H1 (cell line): ENCODE results near the gene RAB3A. TPM values are rescaled to one million over a fixed set of nuclear protein-coding genes. Genes with fewer than 3 reads are reported as not detected.
A peak's percentile ranks its signal among the peaks of the same experiment; 100 is the strongest.

Experiments used
- CTCF ChIA-PET: fragments of 300-600 bp; sonication (Branson Sonifier 250); formaldehyde crosslinking; loops from one replicate; lab custom pipeline; 2021; ENCODE audit not compliant: partially characterized antibody; lab: Charles Lee
- POLR2A ChIA-PET: fragments of 300-600 bp; sonication (Branson Sonifier 250); formaldehyde crosslinking; loops from one replicate; lab custom pipeline; 2021; ENCODE audit warnings: inconsistent platforms; ENCODE audit not compliant: partially characterized antibody; lab: Charles Lee
- DNase-seq, 2 experiments: peaks; one replicate each; pipeline versions ENCODE4 v3.0.0 to v3.0.0-alpha.2; 2010 to 2022; ENCODE audit warnings: low spot score in 2 of 2, low read depth in 1 of 2, mixed read lengths in 1 of 2
- FAIRE-seq: peaks from 2 replicates; lab custom pipeline; 2011; peaks lifted over from hg19 to GRCh38; lab: Jason Lieb, UNC
- H2AFZ ChIP-seq: 2 replicates; pipeline ENCODE4 v1.8.1; 2012; ENCODE audit warnings: low read length, inconsistent platforms
- H2AK5ac ChIP-seq: 2 replicates; pipeline ENCODE4 v1.6.1; 2013; ENCODE audit warnings: low read depth, low read length
- H2BK120ac ChIP-seq: replicated peaks from 2 replicates; pipeline ENCODE3; 2013; ENCODE audit warnings: low read depth, low read length, inconsistent platforms
- H2BK12ac ChIP-seq: 2 replicates; pipeline ENCODE4 v1.6.1; 2013; ENCODE audit warnings: low read depth, low read length
- H2BK15ac ChIP-seq: 2 replicates; pipeline ENCODE4 v1.6.1; 2013; ENCODE audit warnings: low read length
- H2BK20ac ChIP-seq: 2 replicates; pipeline ENCODE4 v1.6.1; 2013; ENCODE audit warnings: low read length
- H2BK5ac ChIP-seq: 2 replicates; pipeline ENCODE4 v1.6.1; 2013; ENCODE audit warnings: low read depth, low read length
- H3K14ac ChIP-seq: 2 replicates; pipeline ENCODE4 v1.6.1; 2013; ENCODE audit warnings: inconsistent platforms; ENCODE audit not compliant: insufficient read length
- H3K18ac ChIP-seq: 2 replicates; pipeline ENCODE4 v1.6.1; 2013; ENCODE audit warnings: low read length; ENCODE audit errors: extremely low read depth
- H3K23ac ChIP-seq: 2 replicates; pipeline ENCODE4 v1.6.1; 2013; ENCODE audit warnings: inconsistent platforms; ENCODE audit not compliant: insufficient read length
- H3K23me2 ChIP-seq: 2 replicates; pipeline ENCODE4 v1.6.1; 2013; ENCODE audit warnings: low read depth, low read length
- H3K27ac ChIP-seq: 2 replicates; pipeline ENCODE4 v1.6.1; 2011; ENCODE audit warnings: low read depth, low read length, inconsistent platforms
- H3K27me3 ChIP-seq, 4 experiments: replicated peaks in 1 of 4; 1 replicate in 1 of 4; 2 replicates in 3 of 4; pipeline versions ENCODE4 v1.6.1 to v1.8.1; 2011 to 2013; ENCODE audit warnings: low read length in 3 of 4, mild to moderate bottlenecking in 3 of 4, inconsistent platforms in 2 of 4, mixed read lengths in 2 of 4, moderate library complexity in 1 of 4; ENCODE audit not compliant: control insufficient read depth in 3 of 4, insufficient read depth in 3 of 4; ENCODE audit errors: extremely low read depth in 1 of 4
- H3K36me3 ChIP-seq, 4 experiments: 2 replicates each; pipeline versions ENCODE4 v1.6.1 to v1.8.1; 2011 to 2013; ENCODE audit warnings: mild to moderate bottlenecking in 4 of 4, low read length in 3 of 4, moderate library complexity in 2 of 4, control low read depth in 1 of 4, inconsistent platforms in 1 of 4; ENCODE audit not compliant: insufficient read depth in 4 of 4, control insufficient read depth in 2 of 4
- H3K4ac ChIP-seq: replicated peaks from 2 replicates; pipeline ENCODE3; 2013; ENCODE audit warnings: low read length, low read depth, mixed read lengths, inconsistent platforms; ENCODE audit not compliant: insufficient read length
- H3K4me1 ChIP-seq, 4 experiments: replicated peaks in 1 of 4; 1 replicate in 1 of 4; 2 replicates in 3 of 4; pipeline versions ENCODE4 v1.6.1 to v1.8.1; 2011 to 2013; ENCODE audit warnings: low read length in 3 of 4, inconsistent platforms in 2 of 4, mixed read lengths in 1 of 4; ENCODE audit not compliant: insufficient read depth in 4 of 4, control insufficient read depth in 3 of 4
- H3K4me2 ChIP-seq, 2 experiments: 2 replicates each; pipeline versions ENCODE4 v1.6.1 to v1.8.1; 2011 to 2013; ENCODE audit warnings: low read depth in 2 of 2, low read length in 2 of 2, control low read depth in 1 of 2, inconsistent platforms in 1 of 2, mild to moderate bottlenecking in 1 of 2; ENCODE audit not compliant: insufficient read depth in 1 of 2
- H3K4me3 ChIP-seq, 4 experiments: fragments of 200-600, 300-600 bp in 1 of 4; sonication (generic), shearing (Covaris generic), sonication (Bioruptor Twin) in 1 of 4; 2 replicates each; pipeline versions ENCODE4 v1.5.1 to v1.8.1; 2011 to 2016; ENCODE audit warnings: low read length in 4 of 4, low read depth in 3 of 4, control low read depth in 2 of 4, inconsistent platforms in 2 of 4, mild to moderate bottlenecking in 2 of 4, mixed read lengths in 1 of 4, moderate library complexity in 1 of 4; ENCODE audit not compliant: insufficient read depth in 2 of 4; ENCODE audit errors: extremely low read depth in 1 of 4
- H3K56ac ChIP-seq: replicated peaks from 2 replicates; pipeline ENCODE3; 2013; ENCODE audit warnings: low read depth, mild to moderate bottlenecking, mixed read lengths, low read length, inconsistent platforms; ENCODE audit not compliant: insufficient read length
- H3K79me1 ChIP-seq: 2 replicates; pipeline ENCODE4 v1.6.1; 2013; ENCODE audit warnings: low read depth, low read length, control low read depth
- H3K79me2 ChIP-seq, 2 experiments: 2 replicates each; pipeline versions ENCODE4 v1.6.1 to v1.8.1; 2012 to 2013; ENCODE audit warnings: low read length in 2 of 2, mild to moderate bottlenecking in 2 of 2, inconsistent platforms in 1 of 2; ENCODE audit not compliant: insufficient read depth in 2 of 2, control insufficient read depth in 1 of 2
- H3K9ac ChIP-seq, 4 experiments: replicated peaks in 1 of 4; 1 replicate in 1 of 4; 2 replicates in 3 of 4; pipeline versions ENCODE4 v1.6.1 to v1.8.1; 2011 to 2013; ENCODE audit warnings: low read depth in 3 of 4, low read length in 3 of 4, control low read depth in 2 of 4, mild to moderate bottlenecking in 2 of 4, moderate library complexity in 2 of 4, inconsistent platforms in 1 of 4; ENCODE audit errors: extremely low read depth in 1 of 4
- H3K9me3 ChIP-seq, 2 experiments: 2 replicates each; pipeline versions ENCODE4 v1.6.1 to v1.8.1; 2012 to 2013; ENCODE audit warnings: mild to moderate bottlenecking in 2 of 2, moderate library complexity in 2 of 2, control low read depth in 1 of 2, inconsistent platforms in 1 of 2, low read depth in 1 of 2, low read length in 1 of 2, mixed read lengths in 1 of 2; ENCODE audit not compliant: insufficient read depth in 2 of 2
- H4K20me1 ChIP-seq, 2 experiments: replicated peaks in 1 of 2; 2 replicates each; pipeline versions ENCODE3 to v1.8.1; 2011 to 2013; ENCODE audit warnings: inconsistent platforms in 2 of 2, low read length in 2 of 2, mild to moderate bottlenecking in 1 of 2; ENCODE audit not compliant: insufficient read depth in 2 of 2, control insufficient read depth in 1 of 2
- H4K5ac ChIP-seq: 2 replicates; pipeline ENCODE4 v1.6.1; 2013; ENCODE audit warnings: low read length, low read depth, mixed read lengths, inconsistent platforms; ENCODE audit not compliant: insufficient read length
- H4K8ac ChIP-seq: 2 replicates; pipeline ENCODE4 v1.8.0; 2013; ENCODE audit warnings: mild to moderate bottlenecking, moderate library complexity, low read length, inconsistent platforms; ENCODE audit not compliant: insufficient read depth; ENCODE audit errors: extremely low read depth
- H4K91ac ChIP-seq: replicated peaks from 2 replicates; pipeline ENCODE3; 2013; ENCODE audit warnings: low read length, mixed read lengths, inconsistent platforms; ENCODE audit not compliant: insufficient read length
- KDM1A ChIP-seq: fragments of 200-600, 300-600 bp; sonication (generic); IDR thresholded peaks from 2 replicates; pipeline ENCODE4 v1.7.1; 2016; ENCODE audit warnings: mild to moderate bottlenecking, low read length, borderline replicate concordance
- SIX5 ChIP-seq: IDR thresholded peaks from 2 replicates; pipeline ENCODE4 v1.6.1; 2011; ENCODE audit warnings: mild to moderate bottlenecking, low read depth, low read length
- WGBS, 2 experiments: shearing (Covaris generic) in 1 of 2; methylation state at CpG; one replicate each; pipeline versions ENCODE4 v1.1.6 to v1.1.7; 2013 to 2015; ENCODE audit warnings: low lambda C conversion rate in 2 of 2, mixed read lengths in 2 of 2, inconsistent platforms in 1 of 2, low coverage in 1 of 2, missing lambda C conversion rate in 1 of 2; ENCODE audit not compliant: insufficient replicate concordance in 2 of 2, insufficient coverage in 1 of 2, insufficient read length in 1 of 2; ENCODE audit errors: extremely low coverage in 1 of 2, missing lambda C conversion rate in 1 of 2; 5-methylcytosine and 5-hydroxymethylcytosine counted together
- polyA plus RNA-seq, 7 experiments: library from polyadenylated mRNA; depleted of rRNA in 3 of 7; stranded (reverse) in 5 of 7; unstranded in 2 of 7; fragments of >200 nt in 5 of 7; fragments of 200-250 nt in 2 of 7; gene quantifications; 1 replicate in 5 of 7; 2 replicates in 1 of 7; 4 replicates in 1 of 7; pipeline versions ENCODE4 v1.2.1 to v1.2.3, GENCODE V29; 2011 to 2013; ENCODE audit warnings: missing spikeins in 2 of 7, mixed read lengths in 2 of 7
- total RNA-seq: library from RNA; stranded (reverse); fragmentation: NEBNext Ultra II Directional; extraction: Animal tissue kit (Norgen Biotek cat#: 25700); gene quantifications from 2 replicates; pipeline ENCODE4 v1.2.1, GENCODE V29; 2021

RAB3A gene
- total and polyA plus RNA-seq, 2 of the 8 experiments (the other 6 are each of a cell fraction or from before 2014, with no cell fraction given): 13.6 to 14.2 TPM

- Histone ChIP-seq H2BK120ac (no peak overlapping the region), H3K4me1 (peaks cover 0 to 10% (median 7%) of the 10 kb centered on the region in 4 experiments; a peak in 6 of 7 replicates), H3K36me3 (peaks cover 2 to 26% (median 18%) of the 10 kb centered on the region in 4 experiments; a peak in 6 of 8 replicates), H3K14ac (no peak overlapping the region), H4K5ac (peak overlapping the region; percentile 64), H4K8ac (peak overlapping the region; percentile 84), H3K9me3 (no peaks in the 10 kb centered on the region), H4K91ac (no peak overlapping the region), H3K23me2 (peaks cover 3% of the 10 kb centered on the region), H2AFZ (no peak overlapping the region), H2BK12ac (peak overlapping the region; percentile 75; the same call in 1 of the 2 replicates), H3K27me3 (no peaks in the 10 kb centered on the region), H3K79me2 (no peaks in the 10 kb centered on the region), H3K4me2 (peak overlapping the region; percentile 7 to 63; a peak in 3 of 4 replicates), H3K18ac (peak overlapping the region; percentile 60; the same call in 1 of the 2 replicates), H2BK15ac (no peak overlapping the region), H2AK5ac (0 out of 2 replicates have a peak overlapping the region, but pooled peaks have one; percentile 61), H3K27ac (no peak overlapping the region), H2BK20ac (no peak overlapping the region), H2BK5ac (no peak overlapping the region), H3K79me1 (0 out of 2 replicates have a peak, but pooled peaks cover 2% of the 10 kb centered on the region), H3K56ac (no peak overlapping the region), H4K20me1 (peaks cover 2 to 19% of the 10 kb centered on the region in 2 experiments), H3K23ac (no peak overlapping the region), H3K4ac (peak overlapping the region; percentile 14), H3K4me3 (peak overlapping the region in 1 of 4 experiments; percentile 45; a peak in 2 of 8 replicates), H3K9ac (peak overlapping the region in 2 of 4 experiments; percentile 14 to 40; a peak in 4 of 7 replicates)
- TF ChIP-seq SIX5 (no peak), KDM1A (0 out of 2 replicates have a peak, but pooled peaks have one; percentile 21)
- ChIA-PET CTCF (interaction anchor here (0.6 to 2.4 kb wide), 19 partner anchors 8 to 962 kb away, joined by 3 to 24 read pairs (median 3); no protein-coding TSS in a partner anchor), POLR2A (interaction anchor here (0.5 to 2.2 kb wide), 12 partner anchors 8 to 295 kb away, joined by 3 to 11 read pairs (median 3); partner anchors contain the start of gene IFI30)
- 87% methylated on average over 12 of the region's 13 CpGs; no CpG with 5 or more reads in 1 of the 2 experiments for WGBS, 2 experiments
- no peak for FAIRE-seq
- no peak for DNase-seq
Observed at GRCh38 chr19:18160493-18160970, 43.3 kb downstream of the RAB3A start.
